GM18861 (cell line): Measurements from ENCODE around the gene ACACB.
"Not testable (repeated sequence)": the region's sequence is repeated elsewhere in the genome, so short reads cannot be mapped to it uniquely, and the experiment has no call there.

Source experiments
- ATAC-seq: cut with Tn5 transposase; IDR thresholded peaks from one replicate; pipeline ENCODE4 v1.9.1; 2021; ENCODE audit not compliant: unreplicated experiment

ACACB gene

GRCh38 chr12:109170324-109170723, 53.9 kb downstream of the ACACB start:
- ATAC-seq: no peak

- not testable (repeated sequence) for ATAC-seq
Measured at GRCh38 chr12:109172787-109173186, 56.4 kb downstream of the ACACB start.

GRCh38 chr12:109173443-109174240, 57.3 kb downstream of the ACACB start:
- no peak for ATAC-seq

GRCh38 chr12:109174468-109174867, 58.1 kb downstream of the ACACB start:
- no peak for ATAC-seq

GRCh38 chr12:109178532-109178931, 62.1 kb downstream of the ACACB start:
- ATAC-seq: no peak

GRCh38 chr12:109179927-109180326, 63.5 kb downstream of the ACACB start:
- ATAC-seq: no peak

GRCh38 chr12:109182041-109182839, 65.9 kb downstream of the ACACB start:
- no peak for ATAC-seq

- no peak for ATAC-seq
Measured at GRCh38 chr12:109185441-109185840, 69.1 kb downstream of the ACACB start.

- no peak for ATAC-seq
Measured at GRCh38 chr12:109186993-109187653, 70.7 kb downstream of the ACACB start.

- ATAC-seq: no peak
Measured at GRCh38 chr12:109188108-109188712, 71.8 kb downstream of the ACACB start.

GRCh38 chr12:109189291-109189690, 72.9 kb downstream of the ACACB start:
- no peak for ATAC-seq

GRCh38 chr12:109191621-109192250, 75.3 kb downstream of the ACACB start:
- no peak for ATAC-seq

GRCh38 chr12:109192358-109192757, 76.0 kb downstream of the ACACB start:
- ATAC-seq: no peak

- ATAC-seq: no peak
Measured at GRCh38 chr12:109193896-109194295, 77.5 kb downstream of the ACACB start.

GRCh38 chr12:109196332-109196731, 79.9 kb downstream of the ACACB start:
- ATAC-seq: no peak

GRCh38 chr12:109197327-109197726, 80.9 kb downstream of the ACACB start:
- no peak for ATAC-seq

- no peak for ATAC-seq
Measured at GRCh38 chr12:109199324-109199723, 82.9 kb downstream of the ACACB start.

- ATAC-seq: no peak
Measured at GRCh38 chr12:109200825-109201495, 84.6 kb downstream of the ACACB start.

- no peak for ATAC-seq
Measured at GRCh38 chr12:109201496-109201885, 85.1 kb downstream of the ACACB start.

GRCh38 chr12:109202770-109203169, 86.4 kb downstream of the ACACB start:
- ATAC-seq: no peak
